ENCODE data around the gene GPD2.

Gene GPD2

GRCh38 chr2:156435718-156436496 is at the start of gene GPD2:
GPD2 (plus strand) TSS chr2:156436379; CDS start chr2:156476106, 39,727 bp downstream.
- peak; percentile 56 for DNase-seq

- DNase-seq = no peak
These were observed 42.0 kb upstream of the GPD2 start for GRCh38 chr2:156394033-156394741.

GRCh38 chr2:156396126-156396525 is 40.1 kb upstream of the GPD2 start:
- DNase-seq = no peak

- no peak for DNase-seq
These were observed 39.0 kb upstream of the GPD2 start for GRCh38 chr2:156397229-156397628.

- no peak for DNase-seq
These were observed 38.0 kb upstream of the GPD2 start for GRCh38 chr2:156398176-156398575.

GRCh38 chr2:156399224-156399949 is 36.8 kb upstream of the GPD2 start:
- DNase-seq = no peak

- DNase-seq = peak; percentile 87
These were observed 36.1 kb upstream of the GPD2 start for GRCh38 chr2:156399950-156400705.

- peak; percentile 84 for DNase-seq
These were observed 35.2 kb upstream of the GPD2 start for GRCh38 chr2:156400706-156401678.

GRCh38 chr2:156401861-156402260 is 34.3 kb upstream of the GPD2 start:
- no peak for DNase-seq

- DNase-seq = no peak
These were observed 30.6 kb upstream of the GPD2 start for GRCh38 chr2:156405586-156405985.

- no peak for DNase-seq
These were observed 24.3 kb upstream of the GPD2 start for GRCh38 chr2:156411835-156412234.

- no peak for DNase-seq
These were observed 14.3 kb upstream of the GPD2 start for GRCh38 chr2:156421851-156422250.

- no peak for DNase-seq
These were observed 12.4 kb upstream of the GPD2 start for GRCh38 chr2:156423674-156424282.

GRCh38 chr2:156427074-156427473 is 9.1 kb upstream of the GPD2 start:
- no peak for DNase-seq

GRCh38 chr2:156429211-156429610 is 7.0 kb upstream of the GPD2 start:
- no peak for DNase-seq

GRCh38 chr2:156430236-156430979 is 5.8 kb upstream of the GPD2 start:
- no peak for DNase-seq

GRCh38 chr2:156430980-156431358 is 5.2 kb upstream of the GPD2 start:
- peak; percentile 40 for DNase-seq

- no peak for DNase-seq
These were observed 1.5 kb upstream of the GPD2 start for GRCh38 chr2:156434461-156435291.

GRCh38 chr2:156435396-156435717 is 822 bp upstream of the GPD2 start:
- DNase-seq = no peak

All from activated CD4-positive, alpha-beta T cell treated with anti-CD3 and anti-CD28 coated beads, Interleukin-2, amount 50 U/mL, for 16 hours (primary cell).